HEK293 (cell line): Measurements from ENCODE around the gene HEBP1.
A peak's percentile ranks its signal among the peaks of the same experiment; 100 is the strongest.

Source experiments
- CTCF ChIA-PET: fragments of 350-600 bp; formaldehyde crosslinking; extraction: SDS; loops from one replicate; lab custom pipeline; 2021; ENCODE audit warnings: antibody characterized with exemption; lab: Yijun Ruan, JAX
- POLR2A ChIA-PET: fragments of 300-600 bp; formaldehyde crosslinking; extraction: SDS; loops from one replicate; lab custom pipeline; 2020; ENCODE audit warnings: antibody characterized with exemption, inconsistent platforms; lab: Yijun Ruan, JAX
- H3K27ac ChIP-seq: fragments of 200-500 bp; sonication (Bioruptor generic); 2 replicates; pipeline ENCODE4 v1.5.1; 2014; ENCODE audit warnings: low read depth, low read length, control low read depth, inconsistent platforms; ENCODE audit errors: extremely low read depth
- H3K36me3 ChIP-seq, 2 experiments: fragments of 200-500 bp in 1 of 2; sonication (Bioruptor generic) in 1 of 2; 1 replicate in 1 of 2; 2 replicates in 1 of 2; pipeline ENCODE4 v1.5.1; 2014 to 2017; ENCODE audit warnings: inconsistent platforms in 2 of 2, low read length in 2 of 2; ENCODE audit not compliant: control insufficient read depth in 2 of 2, insufficient read depth in 1 of 2
- H3K4me1 ChIP-seq: fragments of 200-500 bp; sonication (Bioruptor generic); 2 replicates; pipeline ENCODE4 v1.5.1; 2014; ENCODE audit warnings: mild to moderate bottlenecking, low read length, inconsistent platforms; ENCODE audit not compliant: control insufficient read depth, insufficient read depth
- H3K4me3 ChIP-seq: 2 replicates; pipeline ENCODE4 v1.5.1; 2011; ENCODE audit warnings: low read depth, mild to moderate bottlenecking, control low read depth, low read length, moderate library complexity
- H3K9me3 ChIP-seq: fragments of 200-500 bp; sonication (Bioruptor generic); 2 replicates; pipeline ENCODE4 v1.5.1; 2014; ENCODE audit warnings: low read depth, low read length, inconsistent platforms; ENCODE audit not compliant: control insufficient read depth, insufficient read depth
- BCL6B ChIP-seq: fragments of 450-650 bp; formaldehyde crosslinking; IDR thresholded peaks from 2 replicates; pipeline ENCODE4 v1.5.1; 2017; ENCODE audit warnings: missing biosample characterization, missing genetic modification characterization
- CTCF ChIP-seq: fragments of 450-650 bp; formaldehyde crosslinking; IDR thresholded peaks from 2 replicates; pipeline ENCODE4 v1.5.1; 2016; ENCODE audit warnings: missing biosample characterization, missing genetic modification characterization
- GLI4 ChIP-seq: fragments of 450-650 bp; formaldehyde crosslinking; IDR thresholded peaks from 2 replicates; pipeline ENCODE4 v1.5.1; 2016; ENCODE audit warnings: missing biosample characterization, missing genetic modification characterization
- OSR2 ChIP-seq: fragments of 450-650 bp; formaldehyde crosslinking; IDR thresholded peaks from 2 replicates; pipeline ENCODE4 v1.5.1; 2016; ENCODE audit warnings: missing biosample characterization, missing genetic modification characterization
- PATZ1 ChIP-seq: fragments of 450-650 bp; formaldehyde crosslinking; IDR thresholded peaks from 2 replicates; pipeline ENCODE4 v1.5.1; 2016; ENCODE audit warnings: missing biosample characterization, missing genetic modification characterization
- REST ChIP-seq: fragments of 450-650 bp; formaldehyde crosslinking; IDR thresholded peaks from 2 replicates; pipeline ENCODE4 v1.5.1; 2016; ENCODE audit warnings: missing biosample characterization, missing genetic modification characterization
- SP3 ChIP-seq: fragments of 450-650 bp; formaldehyde crosslinking; IDR thresholded peaks from 2 replicates; pipeline ENCODE4 v1.5.1; 2016; ENCODE audit warnings: missing biosample characterization, missing genetic modification characterization
- YY2 ChIP-seq: fragments of 450-650 bp; formaldehyde crosslinking; IDR thresholded peaks from 2 replicates; pipeline ENCODE4 v1.5.1; 2016; ENCODE audit warnings: missing biosample characterization, missing genetic modification characterization
- ZBTB20 ChIP-seq: fragments of 450-650 bp; formaldehyde crosslinking; IDR thresholded peaks from 2 replicates; pipeline ENCODE4 v1.5.1; 2016; ENCODE audit warnings: missing biosample characterization, missing genetic modification characterization
- ZBTB7A ChIP-seq: fragments of 450-650 bp; formaldehyde crosslinking; IDR thresholded peaks from 2 replicates; pipeline ENCODE4 v1.5.1; 2016; ENCODE audit warnings: low read depth, missing biosample characterization, missing genetic modification characterization
- ZFHX2 ChIP-seq: fragments of 450-650 bp; formaldehyde crosslinking; conservative IDR thresholded peaks from 2 replicates; pipeline ENCODE4 v1.5.1; 2016; ENCODE audit warnings: missing biosample characterization, missing genetic modification characterization
- ZIC2 ChIP-seq: fragments of 450-650 bp; formaldehyde crosslinking; IDR thresholded peaks from 2 replicates; pipeline ENCODE4 v1.5.1; 2016; ENCODE audit warnings: missing biosample characterization, missing genetic modification characterization
- ZNF184 ChIP-seq: fragments of 450-650 bp; IDR thresholded peaks from 2 replicates; pipeline ENCODE4 v1.5.1; 2018; ENCODE audit warnings: missing biosample characterization, mild to moderate bottlenecking, missing genetic modification characterization
- ZNF2 ChIP-seq: fragments of 450-650 bp; formaldehyde crosslinking; IDR thresholded peaks from 2 replicates; pipeline ENCODE4 v1.5.1; 2016; ENCODE audit warnings: missing biosample characterization, missing genetic modification characterization
- ZNF341 ChIP-seq: fragments of 450-650 bp; formaldehyde crosslinking; IDR thresholded peaks from 2 replicates; pipeline ENCODE4; 2016; ENCODE audit warnings: low read depth, missing biosample characterization, missing genetic modification characterization
- ZNF362 ChIP-seq: fragments of 450-650 bp; formaldehyde crosslinking; IDR thresholded peaks from 2 replicates; pipeline ENCODE4 v1.5.1; 2016; ENCODE audit warnings: missing biosample characterization, missing genetic modification characterization
- ZNF366 ChIP-seq: fragments of 450-650 bp; formaldehyde crosslinking; conservative IDR thresholded peaks from 2 replicates; pipeline ENCODE4 v1.5.1; 2016; ENCODE audit warnings: missing biosample characterization, missing genetic modification characterization
- ZNF488 ChIP-seq: fragments of 450-650 bp; formaldehyde crosslinking; IDR thresholded peaks from 2 replicates; pipeline ENCODE4 v1.5.1; 2016; ENCODE audit warnings: missing biosample characterization, missing genetic modification characterization
- ZNF501 ChIP-seq: fragments of 450-650 bp; formaldehyde crosslinking; IDR thresholded peaks from 2 replicates; pipeline ENCODE4 v1.5.1; 2016; ENCODE audit warnings: missing biosample characterization, missing genetic modification characterization
- ZNF549 ChIP-seq: fragments of 450-650 bp; IDR thresholded peaks from 2 replicates; pipeline ENCODE4 v1.5.1; 2018; ENCODE audit warnings: missing biosample characterization, missing genetic modification characterization, mild to moderate bottlenecking, inconsistent platforms, moderate library complexity
- ZNF692 ChIP-seq: fragments of 450-650 bp; formaldehyde crosslinking; IDR thresholded peaks from 2 replicates; pipeline ENCODE4 v1.5.1; 2016; ENCODE audit warnings: missing biosample characterization, missing genetic modification characterization

Gene HEBP1

GRCh38 chr12:13044906-13045299 lies 44.8 kb upstream of the HEBP1 start (continued):
- peak; percentile 84 for TF ChIP-seq REST (tag by site-specific recombination)
- TF ChIP-seq ZNF362 (tag by site-specific recombination) = peak; percentile 68; the same call in 1 of the 2 replicates
- TF ChIP-seq ZNF549 (tag by site-specific recombination) = no peak
- TF ChIP-seq ZNF184 (tag by site-specific recombination) = no peak
- TF ChIP-seq ZNF341 (tag by site-specific recombination) = no peak
- TF ChIP-seq OSR2 (tag by site-specific recombination) = no peak

- Histone ChIP-seq H3K9me3 (no peaks in the 10 kb centered on the region), H3K4me1 (peaks cover 18% of the 10 kb centered on the region), H3K36me3 (no peaks in the 10 kb centered on the region), H3K27ac (peak within 1 kb of the TSS; percentile 77; the same call in 1 of the 2 replicates), H3K4me3 (peak within 1 kb of the TSS; percentile 96)
- ChIA-PET POLR2A (interaction anchor here (0.5 to 1.4 kb wide), 3 partner anchors 32 to 152 kb away, joined by 3 read pairs; partner anchors contain the start of gene GPRC5A), CTCF (interaction anchor here (0.7 to 2.8 kb wide), 5 partner anchors 12 to 307 kb away, joined by 3 to 9 read pairs (median 7); no protein-coding TSS in a partner anchor)
- TF ChIP-seq ZBTB20 (tag by site-specific recombination) (peak; percentile 82), ZNF488 (no peak), ZNF366 (tag by site-specific recombination) (peak; percentile 31), ZNF501 (tag by site-specific recombination) (peak; percentile 71; the same call in 1 of the 2 replicates), ZIC2 (tag by site-specific recombination) (peak; percentile 59), PATZ1 (tag by site-specific recombination) (peak; percentile 77), ZNF2 (tag by site-specific recombination) (peak; percentile 87), ZNF692 (tag by site-specific recombination) (peak; percentile 100), CTCF (peak; percentile 98), ZFHX2 (tag by site-specific recombination) (peak; percentile 79), YY2 (tag by site-specific recombination) (peak; percentile 73), SP3 (tag by site-specific recombination) (peak; percentile 48), GLI4 (tag by site-specific recombination) (0 out of 2 replicates have a peak, but pooled peaks have one; percentile 48), BCL6B (no peak), ZBTB7A (peak; percentile 73)
These were observed 44.2 kb upstream of the HEBP1 start, which contains the start of gene FAM234B for GRCh38 chr12:13044002-13044905. TSS of gene FAM234B (plus strand) at chr12:13044381. CDS start at chr12:13044404, 23 bp downstream.
